A549 treated with Hydrocortisone at 1 μM for 4 hours (cell line): ENCODE measurements around the gene ITK. TPM values are rescaled to one million over a fixed set of nuclear protein-coding genes. Genes with fewer than 3 reads are reported as not detected.

Source experiments
- total RNA-seq: library from RNA; stranded (reverse); fragments of 200-300 nt; extraction: Qiagen RNA extraction; gene quantifications from 5 replicates; pipeline ENCODE4 v1.2.3, GENCODE V29; 2022

The ITK gene
- 0.06 to 0.18 TPM (median 0.12 TPM) in 4 of 5 replicates, not detected in the other for total RNA-seq

DNA sequence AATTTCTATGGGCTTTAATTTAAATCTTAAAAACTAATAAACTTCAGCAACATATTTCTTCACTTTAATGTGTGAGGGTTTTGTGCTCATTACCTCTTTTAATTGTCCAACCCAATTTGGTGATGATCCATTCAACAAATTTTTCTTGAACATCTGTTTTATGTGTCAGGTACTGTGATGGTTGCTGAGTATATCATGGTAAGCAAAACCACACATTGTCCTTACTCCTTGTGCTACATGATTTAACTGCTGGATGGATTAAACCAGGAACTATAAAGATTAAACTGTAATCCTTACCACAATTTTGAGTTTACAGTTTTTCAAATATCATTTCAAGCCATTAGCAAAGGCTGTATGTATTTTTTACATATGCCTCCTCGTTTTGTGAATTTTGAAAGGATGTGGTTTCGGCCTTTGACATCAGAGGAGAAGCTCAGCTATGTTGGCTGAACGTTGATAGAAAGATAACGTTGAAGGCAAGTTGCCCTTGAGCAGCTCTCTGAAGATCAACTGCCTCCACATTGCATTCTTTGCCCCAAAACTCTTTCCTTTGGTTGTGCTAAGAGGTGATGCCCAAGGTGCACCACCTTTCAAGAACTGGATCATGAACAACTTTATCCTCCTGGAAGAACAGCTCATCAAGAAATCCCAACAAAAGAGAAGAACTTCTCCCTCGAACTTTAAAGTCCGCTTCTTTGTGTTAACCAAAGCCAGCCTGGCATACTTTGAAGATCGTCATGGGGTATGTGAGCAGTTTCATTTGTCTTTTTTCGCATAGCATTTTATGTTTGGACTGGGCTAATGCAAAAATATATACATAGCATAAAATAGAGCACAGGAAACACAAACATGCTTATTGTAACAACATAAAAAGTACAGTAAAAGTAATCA, at the start of gene ITK:
Gene ITK, plus strand, starts transcription at position 467 of the 891 bp plus-strand sequence. Its CDS starts 138 bp downstream, at position 605.

DNA sequence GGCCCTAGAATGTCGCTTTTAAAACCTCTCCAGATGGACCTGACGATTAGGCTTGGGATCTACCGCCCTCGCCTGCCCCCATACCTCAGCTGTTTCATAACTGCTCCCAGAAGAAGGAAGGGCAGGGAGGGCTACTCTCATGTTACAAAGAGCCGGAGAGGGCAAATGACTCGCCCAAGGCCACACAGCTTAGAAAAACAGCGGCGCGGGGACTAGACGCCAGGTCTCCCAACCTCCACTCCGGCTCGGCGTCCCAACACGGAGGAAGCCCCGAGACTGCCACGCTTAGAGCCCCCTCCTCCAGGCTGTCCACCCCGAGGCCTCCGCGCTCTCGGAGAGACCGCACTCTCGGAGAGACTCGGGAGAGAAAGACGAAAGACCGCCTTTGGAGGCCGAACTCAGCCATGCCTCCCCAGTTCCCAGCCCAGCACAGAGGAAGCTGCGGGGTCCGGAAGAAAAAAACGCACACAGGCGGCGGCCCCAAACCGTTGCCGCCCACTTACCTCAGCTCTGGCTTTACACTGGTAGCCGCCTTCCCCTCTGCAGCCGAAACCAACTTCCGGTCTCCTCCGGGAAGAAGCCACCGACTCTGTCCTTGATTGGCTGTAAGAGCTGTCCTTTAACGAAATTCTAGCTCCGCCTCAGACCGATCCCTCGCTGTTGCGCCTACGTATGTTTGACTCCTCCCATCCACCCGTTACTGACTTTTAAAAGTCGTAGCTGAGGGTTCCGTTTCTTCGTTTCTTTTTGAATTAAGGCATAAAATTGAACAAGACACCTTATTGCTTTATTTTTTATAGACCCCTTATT, 38.1 kb upstream of the ITK start, which contains the start of gene MED7:
Gene MED7, minus strand, starts transcription at position 549 of the 810 bp plus-strand sequence. CDS start 3,434 bp downstream, outside the sequence.

DNA sequence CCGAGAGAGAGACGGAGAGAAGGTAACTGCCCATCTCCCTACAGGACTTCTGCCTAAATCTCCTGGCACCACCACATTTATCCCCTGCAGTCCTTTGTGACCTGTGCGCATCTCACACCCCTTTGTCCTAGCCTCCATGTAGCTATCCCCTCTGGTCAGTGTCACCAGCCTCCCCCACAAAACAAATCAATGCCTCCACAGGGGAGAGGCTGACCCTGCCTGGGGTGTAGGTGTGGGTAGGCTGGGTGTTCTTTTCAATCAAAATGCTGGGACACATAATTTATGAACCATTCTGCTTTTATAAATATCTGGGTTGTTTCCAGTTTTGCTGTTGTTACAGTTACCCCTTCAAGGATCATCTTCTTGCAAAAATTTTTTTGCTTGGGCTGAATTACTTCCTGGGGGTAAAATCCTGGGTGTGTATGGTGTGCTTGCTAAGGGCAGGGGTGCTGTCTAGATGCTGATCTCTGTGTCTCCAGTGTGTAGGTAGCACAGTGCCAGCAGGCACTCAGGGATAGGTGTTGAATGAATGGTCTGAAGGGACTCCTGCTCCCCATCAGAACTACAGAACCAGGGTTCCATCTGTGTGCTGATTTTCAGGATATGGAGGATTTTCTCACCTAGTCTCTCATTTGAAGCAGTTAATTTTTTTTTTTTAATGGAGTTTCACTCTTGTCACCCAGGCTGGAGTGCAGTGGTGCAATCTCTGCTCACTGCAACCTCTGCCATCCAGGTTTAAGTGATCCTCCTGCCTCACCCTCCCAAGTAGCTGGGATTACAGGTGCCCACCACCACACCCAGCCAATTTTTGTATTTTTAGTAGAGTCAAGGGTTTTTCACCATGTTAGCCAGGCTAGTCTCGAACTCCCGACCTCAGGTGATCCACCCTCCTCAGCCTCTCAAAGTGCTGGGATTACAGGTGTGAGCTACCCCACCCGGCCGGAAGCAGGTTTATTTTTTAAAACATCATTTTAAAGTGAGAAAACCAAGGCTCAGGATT, 14.1 kb upstream of the ITK start, which contains the start of gene GARIN3:
Gene GARIN3, minus strand, starts transcription at position 51 of the 1,000 bp plus-strand sequence. CDS start 96 bp downstream, outside the sequence.

DNA sequence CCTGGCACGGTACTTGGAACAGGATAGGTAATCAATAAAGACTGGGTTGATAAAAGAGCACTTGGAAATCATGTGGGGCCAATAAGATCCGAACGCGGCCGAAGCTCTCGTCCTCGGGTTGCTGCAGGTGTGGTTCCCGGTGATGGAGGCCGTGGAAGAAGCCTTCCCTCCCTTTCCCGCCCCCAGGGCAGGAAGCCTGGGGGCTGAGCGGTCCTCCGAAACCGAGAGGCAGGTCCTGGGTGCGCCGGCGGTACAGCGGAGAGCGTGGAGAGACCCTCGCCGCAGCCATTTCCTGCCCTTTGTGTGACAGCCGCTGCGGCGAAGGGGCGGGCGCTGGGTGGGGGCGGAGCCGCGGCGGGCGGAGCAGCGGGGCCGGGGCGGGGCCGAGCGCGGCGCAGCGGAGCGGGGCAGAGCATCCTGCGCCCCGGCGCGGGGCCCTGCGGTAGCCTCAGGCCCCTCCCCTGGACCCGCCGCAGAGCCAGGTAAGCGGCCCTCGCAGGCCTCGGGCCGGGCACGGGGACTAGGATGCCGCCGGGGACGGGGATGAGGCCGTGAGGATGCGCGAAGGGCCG, 85.2 kb downstream of the ITK start, which contains the start of gene CYFIP2:
Gene CYFIP2, plus strand, starts transcription at position 410 of the 572 bp plus-strand sequence. CDS start 19,239 bp downstream, outside the sequence.

Other genes starting within 250 kb of the ITK start
- 0.70 to 1.4 TPM (median 1.1 TPM) in 5 replicates for gene TIMD4, start 217.6 kb upstream of the ITK start, total RNA-seq
- gene HAVCR1, start 121.7 kb upstream of the ITK start, total RNA-seq = 25.5 to 50.1 TPM (median 31.2 TPM) in 5 replicates
- gene HAVCR2, start 71.8 kb upstream of the ITK start, total RNA-seq = 0.16 to 0.57 TPM (median 0.28 TPM) in 5 replicates
- 14.1 to 21.5 TPM (median 16.8 TPM) in 5 replicates for gene MED7, start 38.0 kb upstream of the ITK start, total RNA-seq
- not detected in 5 replicates for gene GARIN3, start 14.6 kb upstream of the ITK start, total RNA-seq
- 18.4 to 22.2 TPM (median 20.0 TPM) in 5 replicates for gene CYFIP2, start 85.3 kb downstream of the ITK start, total RNA-seq